ENCODE data around the gene PER1. TPM values are rescaled to one million over a fixed set of nuclear protein-coding genes. Genes with fewer than 3 reads are reported as not detected.

Gene PER1
- total and polyA plus RNA-seq, 2 of the 13 experiments (the other 11 are each of a cell fraction or from before 2014, with no cell fraction given) = 2.6 to 3.6 TPM

DNA sequence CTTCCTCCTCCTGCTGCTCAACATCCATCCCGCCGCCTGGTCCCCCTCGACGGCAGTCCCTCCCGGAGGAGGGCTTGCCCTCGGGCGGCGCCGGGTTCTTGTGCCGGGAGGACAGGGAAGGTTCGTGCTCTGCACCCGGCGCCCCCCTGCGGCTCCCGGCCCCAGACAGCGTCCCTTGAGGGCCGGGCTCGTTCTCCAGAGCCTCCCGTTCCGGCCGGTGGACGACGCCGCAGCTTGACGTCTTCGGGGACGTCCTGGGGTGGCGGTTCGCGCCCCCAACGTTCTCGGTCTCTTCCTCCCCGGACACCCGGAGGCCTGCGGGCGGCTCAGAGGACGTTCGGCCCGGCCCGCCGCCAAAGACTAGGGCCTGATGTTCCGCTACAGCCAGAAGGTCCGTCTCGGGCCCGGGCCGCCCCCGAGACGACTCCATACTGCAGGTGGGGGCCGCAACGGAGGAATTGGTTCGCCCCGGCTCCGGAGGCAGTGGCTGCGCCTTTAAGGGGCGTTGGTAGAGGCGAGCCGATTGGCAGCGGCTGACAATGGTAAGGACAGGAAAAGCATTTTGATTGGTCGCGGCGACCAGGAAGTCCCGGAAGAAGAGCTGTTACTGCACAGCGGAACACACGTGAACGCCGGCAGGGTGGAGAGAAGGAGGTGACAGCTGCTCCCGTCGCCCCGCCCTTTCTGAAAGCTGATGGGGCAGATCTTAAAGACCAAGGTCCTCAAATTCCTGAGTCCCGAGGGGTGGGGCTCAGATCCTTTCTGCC, 37.7 kb upstream of the PER1 start, which contains the start of gene BORCS6 (continued):
- TF ChIP-seq, protein P1, sequence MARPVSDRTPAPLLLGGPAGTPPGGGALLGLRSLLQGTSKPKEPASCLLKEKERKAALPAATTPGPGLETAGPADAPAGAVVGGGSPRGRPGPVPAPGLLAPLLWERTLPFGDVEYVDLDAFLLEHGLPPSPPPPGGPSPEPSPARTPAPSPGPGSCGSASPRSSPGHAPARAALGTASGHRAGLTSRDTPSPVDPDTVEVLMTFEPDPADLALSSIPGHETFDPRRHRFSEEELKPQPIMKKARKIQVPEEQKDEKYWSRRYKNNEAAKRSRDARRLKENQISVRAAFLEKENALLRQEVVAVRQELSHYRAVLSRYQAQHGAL (CRISPR knock-in tag; IDR thresholded peaks at IDR 0.05; ENCODE audit: not compliant biosample characterization) = no peak
- TF ChIP-seq ATRX (CRISPR knock-in tag; IDR thresholded peaks at IDR 0.05; ENCODE audit: borderline replicate concordance) (no peak), SOX13 (IDR thresholded peaks at IDR 0.05) (no peak), SOX13 (CRISPR knock-in tag; conservative IDR thresholded peaks at IDR 0.05 in 1 of 2, IDR thresholded peaks at IDR 0.05 in 1 of 2) (0 out of 4 replicates have a peak, but pooled peaks of 1 of the 2 experiments have one; percentile 30), PHF8 (CRISPR knock-in tag; IDR thresholded peaks at IDR 0.05) (peak; percentile 71), ZNF3 (CRISPR knock-in tag; IDR thresholded peaks at IDR 0.05) (no peak), ZNF543 (CRISPR knock-in tag; IDR thresholded peaks at IDR 0.05) (peak; percentile 94), RAD51 (IDR thresholded peaks at IDR 0.05; ENCODE audit: borderline replicate concordance) (no peak), ZNF746 (CRISPR knock-in tag; IDR thresholded peaks at IDR 0.05) (no peak), PITX1 (CRISPR knock-in tag; IDR thresholded peaks at IDR 0.05) (no peak), IKZF4 (CRISPR knock-in tag; IDR thresholded peaks at IDR 0.05; ENCODE audit: borderline replicate concordance, low read depth, not compliant biosample characterization) (no peak), SMARCC2 (IDR thresholded peaks at IDR 0.05) (no peak), JUN (CRISPR knock-in tag; IDR thresholded peaks at IDR 0.05) (no peak), SMAD9 (CRISPR knock-in tag; IDR thresholded peaks at IDR 0.05) (no peak), GFI1 (CRISPR knock-in tag; IDR thresholded peaks at IDR 0.05; ENCODE audit: borderline replicate concordance) (no peak; the same call in 1 of the 2 replicates), ZNF737 (CRISPR knock-in tag; IDR thresholded peaks at IDR 0.05; ENCODE audit: borderline replicate concordance) (no peak), ZNF530 (CRISPR knock-in tag; IDR thresholded peaks at IDR 0.05; ENCODE audit: low read depth) (no peak), ZFP1 (CRISPR knock-in tag; IDR thresholded peaks at IDR 0.05) (no peak), HNRNPLL (IDR thresholded peaks at IDR 0.05; ENCODE audit: low read depth, low read length, poor library complexity, severe bottlenecking) (peak; percentile 20), CBX1 (IDR thresholded peaks at IDR 0.05; ENCODE audit: low read depth) (no peak)
- TF ChIP-seq, protein P2, sequence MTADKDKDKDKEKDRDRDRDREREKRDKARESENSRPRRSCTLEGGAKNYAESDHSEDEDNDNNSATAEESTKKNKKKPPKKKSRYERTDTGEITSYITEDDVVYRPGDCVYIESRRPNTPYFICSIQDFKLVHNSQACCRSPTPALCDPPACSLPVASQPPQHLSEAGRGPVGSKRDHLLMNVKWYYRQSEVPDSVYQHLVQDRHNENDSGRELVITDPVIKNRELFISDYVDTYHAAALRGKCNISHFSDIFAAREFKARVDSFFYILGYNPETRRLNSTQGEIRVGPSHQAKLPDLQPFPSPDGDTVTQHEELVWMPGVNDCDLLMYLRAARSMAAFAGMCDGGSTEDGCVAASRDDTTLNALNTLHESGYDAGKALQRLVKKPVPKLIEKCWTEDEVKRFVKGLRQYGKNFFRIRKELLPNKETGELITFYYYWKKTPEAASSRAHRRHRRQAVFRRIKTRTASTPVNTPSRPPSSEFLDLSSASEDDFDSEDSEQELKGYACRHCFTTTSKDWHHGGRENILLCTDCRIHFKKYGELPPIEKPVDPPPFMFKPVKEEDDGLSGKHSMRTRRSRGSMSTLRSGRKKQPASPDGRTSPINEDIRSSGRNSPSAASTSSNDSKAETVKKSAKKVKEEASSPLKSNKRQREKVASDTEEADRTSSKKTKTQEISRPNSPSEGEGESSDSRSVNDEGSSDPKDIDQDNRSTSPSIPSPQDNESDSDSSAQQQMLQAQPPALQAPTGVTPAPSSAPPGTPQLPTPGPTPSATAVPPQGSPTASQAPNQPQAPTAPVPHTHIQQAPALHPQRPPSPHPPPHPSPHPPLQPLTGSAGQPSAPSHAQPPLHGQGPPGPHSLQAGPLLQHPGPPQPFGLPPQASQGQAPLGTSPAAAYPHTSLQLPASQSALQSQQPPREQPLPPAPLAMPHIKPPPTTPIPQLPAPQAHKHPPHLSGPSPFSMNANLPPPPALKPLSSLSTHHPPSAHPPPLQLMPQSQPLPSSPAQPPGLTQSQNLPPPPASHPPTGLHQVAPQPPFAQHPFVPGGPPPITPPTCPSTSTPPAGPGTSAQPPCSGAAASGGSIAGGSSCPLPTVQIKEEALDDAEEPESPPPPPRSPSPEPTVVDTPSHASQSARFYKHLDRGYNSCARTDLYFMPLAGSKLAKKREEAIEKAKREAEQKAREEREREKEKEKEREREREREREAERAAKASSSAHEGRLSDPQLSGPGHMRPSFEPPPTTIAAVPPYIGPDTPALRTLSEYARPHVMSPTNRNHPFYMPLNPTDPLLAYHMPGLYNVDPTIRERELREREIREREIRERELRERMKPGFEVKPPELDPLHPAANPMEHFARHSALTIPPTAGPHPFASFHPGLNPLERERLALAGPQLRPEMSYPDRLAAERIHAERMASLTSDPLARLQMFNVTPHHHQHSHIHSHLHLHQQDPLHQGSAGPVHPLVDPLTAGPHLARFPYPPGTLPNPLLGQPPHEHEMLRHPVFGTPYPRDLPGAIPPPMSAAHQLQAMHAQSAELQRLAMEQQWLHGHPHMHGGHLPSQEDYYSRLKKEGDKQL (CRISPR knock-in tag; IDR thresholded peaks at IDR 0.05; ENCODE audit: low read depth) = no peak
- TF ChIP-seq, protein P3, sequence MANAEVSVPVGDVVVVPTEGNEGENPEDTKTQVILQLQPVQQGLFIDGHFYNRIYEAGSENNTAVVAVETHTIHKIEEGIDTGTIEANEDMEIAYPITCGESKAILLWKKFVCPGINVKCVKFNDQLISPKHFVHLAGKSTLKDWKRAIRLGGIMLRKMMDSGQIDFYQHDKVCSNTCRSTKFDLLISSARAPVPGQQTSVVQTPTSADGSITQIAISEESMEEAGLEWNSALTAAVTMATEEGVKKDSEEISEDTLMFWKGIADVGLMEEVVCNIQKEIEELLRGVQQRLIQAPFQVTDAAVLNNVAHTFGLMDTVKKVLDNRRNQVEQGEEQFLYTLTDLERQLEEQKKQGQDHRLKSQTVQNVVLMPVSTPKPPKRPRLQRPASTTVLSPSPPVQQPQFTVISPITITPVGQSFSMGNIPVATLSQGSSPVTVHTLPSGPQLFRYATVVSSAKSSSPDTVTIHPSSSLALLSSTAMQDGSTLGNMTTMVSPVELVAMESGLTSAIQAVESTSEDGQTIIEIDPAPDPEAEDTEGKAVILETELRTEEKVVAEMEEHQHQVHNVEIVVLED (CRISPR knock-in tag; IDR thresholded peaks at IDR 0.05; ENCODE audit: borderline replicate concordance) = peak; percentile 57; the same call in 1 of the 2 replicates

All from HepG2 (cell line).